Fibroblast of villous mesenchyme (primary cell): ENCODE results near the gene LRIG2. TPM values are rescaled to one million over a fixed set of nuclear protein-coding genes. Genes with fewer than 3 reads are reported as not detected.
"Not testable (repeated sequence)": the region's sequence is repeated elsewhere in the genome, so short reads cannot be mapped to it uniquely, and the experiment has no call there.

Source experiments
- DNase-seq: peaks from one replicate; pipeline ENCODE4 v3.0.0-alpha.2; 2010; ENCODE audit warnings: low read depth
- H3K4me3 ChIP-seq: 2 replicates; pipeline ENCODE4 v1.5.1; 2011; ENCODE audit warnings: low read depth, mild to moderate bottlenecking, low read length
- total RNA-seq: library from RNA; depleted of rRNA; stranded (reverse); fragments of >200 nt; gene quantifications from 2 replicates; pipeline ENCODE4 v1.2.3, GENCODE V29; 2012
- TF ChIP-seq, protein P1 (sequence below): IDR thresholded peaks from 2 replicates; pipeline ENCODE4 v1.5.1; 2012; ENCODE audit warnings: low read depth, mild to moderate bottlenecking, low read length; ENCODE audit not compliant: insufficient read depth

LRIG2 gene
- total RNA-seq, 1 donor = 18.1 TPM

DNA sequence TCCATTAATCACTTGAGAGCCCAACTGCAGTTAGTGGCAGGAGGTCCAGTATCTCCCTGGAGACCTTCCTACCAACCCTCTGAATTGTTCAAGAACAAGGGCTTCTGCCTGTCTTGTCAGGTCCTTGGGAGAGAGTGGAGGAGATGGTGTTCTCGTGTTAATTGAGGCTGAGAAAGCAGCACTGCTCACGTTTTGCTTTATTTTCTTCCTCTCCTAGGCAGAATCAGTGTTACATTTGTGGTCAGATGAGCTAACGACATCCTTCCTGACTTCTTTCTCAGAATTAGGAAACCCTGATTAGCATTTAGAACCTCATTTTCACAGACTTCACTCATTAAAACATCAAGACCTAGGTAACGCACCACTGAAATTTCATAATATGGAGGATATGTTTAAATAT lies 26.4 kb upstream of the LRIG2 start:
- H3K4me3 ChIP-seq = no peak overlapping the region
- no peak for DNase-seq
- TF ChIP-seq, protein P1, sequence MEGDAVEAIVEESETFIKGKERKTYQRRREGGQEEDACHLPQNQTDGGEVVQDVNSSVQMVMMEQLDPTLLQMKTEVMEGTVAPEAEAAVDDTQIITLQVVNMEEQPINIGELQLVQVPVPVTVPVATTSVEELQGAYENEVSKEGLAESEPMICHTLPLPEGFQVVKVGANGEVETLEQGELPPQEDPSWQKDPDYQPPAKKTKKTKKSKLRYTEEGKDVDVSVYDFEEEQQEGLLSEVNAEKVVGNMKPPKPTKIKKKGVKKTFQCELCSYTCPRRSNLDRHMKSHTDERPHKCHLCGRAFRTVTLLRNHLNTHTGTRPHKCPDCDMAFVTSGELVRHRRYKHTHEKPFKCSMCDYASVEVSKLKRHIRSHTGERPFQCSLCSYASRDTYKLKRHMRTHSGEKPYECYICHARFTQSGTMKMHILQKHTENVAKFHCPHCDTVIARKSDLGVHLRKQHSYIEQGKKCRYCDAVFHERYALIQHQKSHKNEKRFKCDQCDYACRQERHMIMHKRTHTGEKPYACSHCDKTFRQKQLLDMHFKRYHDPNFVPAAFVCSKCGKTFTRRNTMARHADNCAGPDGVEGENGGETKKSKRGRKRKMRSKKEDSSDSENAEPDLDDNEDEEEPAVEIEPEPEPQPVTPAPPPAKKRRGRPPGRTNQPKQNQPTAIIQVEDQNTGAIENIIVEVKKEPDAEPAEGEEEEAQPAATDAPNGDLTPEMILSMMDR = no peak

- DNase-seq = no peak
- no peak overlapping the region for H3K4me3 ChIP-seq
- TF ChIP-seq, protein P1 = no peak
Measured at GRCh38 chr1:113048064-113048463, 24.9 kb upstream of the LRIG2 start.

DNA sequence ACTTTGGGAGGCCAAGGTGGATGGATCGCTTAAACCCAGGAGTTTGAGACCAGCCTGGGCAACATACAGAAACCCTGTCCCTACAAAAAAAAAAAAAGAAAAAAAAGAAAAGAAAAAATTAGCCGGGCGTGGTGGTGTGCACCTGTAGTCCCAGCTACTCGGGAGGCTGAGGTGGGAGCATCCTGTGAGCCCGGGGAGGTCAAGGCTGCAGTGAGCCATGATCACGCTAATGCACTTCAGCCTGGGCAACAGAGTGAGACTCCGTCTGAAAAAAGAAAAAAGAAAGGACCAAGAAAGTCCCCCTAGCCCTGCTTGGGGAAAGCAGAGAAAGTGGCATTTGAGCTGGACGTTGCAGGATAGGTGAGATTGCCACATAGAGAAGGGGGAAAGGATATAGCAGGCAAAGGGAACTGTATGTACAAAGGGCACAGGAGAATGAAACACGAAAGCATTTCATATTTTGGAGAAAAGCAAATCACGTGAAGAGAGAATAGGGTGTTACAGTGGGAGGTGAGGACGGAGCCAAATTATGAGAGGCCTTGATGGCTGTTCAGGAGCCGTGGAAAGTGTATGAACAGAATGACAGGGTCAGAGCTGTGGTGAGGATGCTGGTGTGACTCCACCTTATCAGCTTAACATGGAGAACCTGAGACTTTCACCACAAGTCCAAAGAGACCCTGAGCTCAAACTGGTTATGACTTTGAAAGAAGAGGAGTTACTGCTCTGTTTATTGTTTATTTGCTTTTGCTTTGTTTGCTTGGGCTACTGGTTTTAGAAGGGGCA lies 19.5 kb upstream of the LRIG2 start:
- DNase-seq = no peak
- TF ChIP-seq, protein P1 = no peak
- no peak overlapping the region for H3K4me3 ChIP-seq

DNA sequence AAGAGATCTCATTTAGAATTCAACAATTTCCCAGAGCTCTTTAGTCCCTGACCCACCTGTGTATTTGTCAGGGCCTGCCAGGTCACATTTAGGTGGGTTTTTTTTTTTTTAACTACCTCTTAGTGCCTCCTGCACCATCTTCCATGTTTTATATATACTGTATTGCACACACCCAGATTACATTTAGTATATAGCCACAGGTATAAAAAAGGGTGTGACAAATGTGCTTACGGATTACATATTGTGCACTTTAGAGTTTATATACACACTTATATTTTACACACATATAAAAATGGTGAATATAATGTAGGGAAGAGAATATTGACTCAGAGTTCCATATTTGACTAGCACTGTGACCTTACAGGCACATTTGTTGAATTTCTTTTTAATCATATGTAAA lies 17.4 kb upstream of the LRIG2 start:
- H3K4me3 ChIP-seq = no peak overlapping the region
- DNase-seq = no peak
- TF ChIP-seq, protein P1 = no peak

DNA sequence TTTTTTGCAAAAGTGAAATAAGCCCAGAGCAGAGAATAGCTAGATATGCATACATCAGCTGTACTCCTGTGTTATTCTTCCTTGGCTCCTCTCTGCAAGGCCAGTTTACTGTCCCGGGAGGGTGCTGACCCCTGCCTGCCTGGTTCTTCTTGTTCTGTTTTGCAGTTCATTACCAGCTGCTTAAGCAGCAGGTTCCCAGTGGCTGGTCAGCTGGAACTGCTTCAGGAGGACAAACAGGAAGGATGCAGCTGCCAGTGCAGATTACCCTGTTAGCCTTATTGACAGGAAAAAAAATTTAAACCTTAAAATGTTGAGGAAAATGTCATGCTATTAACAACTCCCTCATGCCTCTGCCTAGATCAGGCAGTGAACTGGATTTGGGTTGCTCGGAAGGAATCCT lies 16.0 kb upstream of the LRIG2 start:
- no peak overlapping the region for H3K4me3 ChIP-seq
- TF ChIP-seq, protein P1 = no peak
- no peak for DNase-seq

- TF ChIP-seq, protein P1 = no peak
- no peak overlapping the region for H3K4me3 ChIP-seq
- no peak for DNase-seq
Measured at GRCh38 chr1:113058941-113059706, 13.9 kb upstream of the LRIG2 start.

DNA sequence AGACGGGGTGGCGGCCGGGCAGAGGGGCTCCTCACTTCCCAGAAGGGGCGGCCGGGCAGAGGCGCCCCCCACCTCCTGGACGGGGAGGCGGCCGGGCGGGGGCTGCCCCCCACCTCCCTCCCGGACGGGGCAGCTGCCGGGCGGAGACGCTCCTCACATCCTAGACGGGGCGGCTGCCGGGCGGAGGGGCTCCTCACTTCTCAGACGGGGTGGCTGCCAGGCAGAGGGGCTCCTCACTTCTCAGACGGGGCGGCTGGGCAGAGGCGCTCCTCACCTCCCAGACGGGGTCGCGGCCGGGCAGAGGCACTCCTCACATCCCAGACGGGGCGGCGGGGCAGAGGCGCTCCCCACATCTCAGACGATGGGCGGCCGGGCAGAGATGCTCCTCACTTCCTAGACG lies 9.5 kb upstream of the LRIG2 start:
- not testable (repeated sequence) for H3K4me3 ChIP-seq, DNase-seq
